ENCODE measurements around the gene HOXD4.

The HOXD4 gene

GRCh38 chr2:176114120-176114929, 37.0 kb upstream of the HOXD4 start:
- DNase-seq (ENCODE audit: low read depth), result no peak

GRCh38 chr2:176114930-176115625, 36.3 kb upstream of the HOXD4 start:
- no peak for DNase-seq (ENCODE audit: low read depth)

GRCh38 chr2:176115883-176116813, 35.2 kb upstream of the HOXD4 start, which contains the start of gene HOXD10:
TSS of gene HOXD10 (plus strand) at chr2:176116778. CDS start at chr2:176116834, 56 bp downstream.
- DNase-seq (ENCODE audit: low read depth), result no peak

- no peak for DNase-seq (ENCODE audit: low read depth)
Observed at GRCh38 chr2:176117162-176117822, 34.1 kb upstream of the HOXD4 start.

GRCh38 chr2:176117823-176118371, 33.5 kb upstream of the HOXD4 start:
- no peak for DNase-seq (ENCODE audit: low read depth)

- no peak for DNase-seq (ENCODE audit: low read depth)
Observed at GRCh38 chr2:176118601-176119339, 32.6 kb upstream of the HOXD4 start.

- no peak for DNase-seq (ENCODE audit: low read depth)
Observed at GRCh38 chr2:176120364-176121189, 30.8 kb upstream of the HOXD4 start.

GRCh38 chr2:176121190-176122051, 29.9 kb upstream of the HOXD4 start:
- DNase-seq (ENCODE audit: low read depth), result no peak

GRCh38 chr2:176122052-176122682, 29.2 kb upstream of the HOXD4 start:
- DNase-seq (ENCODE audit: low read depth), result no peak

- DNase-seq (ENCODE audit: low read depth), result no peak
Observed at GRCh38 chr2:176122683-176123410, 28.5 kb upstream of the HOXD4 start, which contains the start of gene HOXD9. TSS of gene HOXD9 (plus strand) at chr2:176122719. CDS start at chr2:176122769, 50 bp downstream.

GRCh38 chr2:176123411-176124109, 27.8 kb upstream of the HOXD4 start:
- no peak for DNase-seq (ENCODE audit: low read depth)

- no peak for DNase-seq (ENCODE audit: low read depth)
Observed at GRCh38 chr2:176124110-176124946, 27.0 kb upstream of the HOXD4 start.

GRCh38 chr2:176124947-176125771, 26.2 kb upstream of the HOXD4 start:
- DNase-seq (ENCODE audit: low read depth), result no peak

- DNase-seq (ENCODE audit: low read depth), result no peak
Observed at GRCh38 chr2:176125772-176126054, 25.6 kb upstream of the HOXD4 start.

Measured in fibroblast of gingiva (primary cell).